GM21528 (cell line): ENCODE results near the gene WWTR1.

Experiments
- ATAC-seq: cut with Tn5 transposase; IDR thresholded peaks from one replicate; pipeline ENCODE4 v1.9.1; 2021; ENCODE audit warnings: mild to moderate bottlenecking, moderate library complexity; ENCODE audit not compliant: unreplicated experiment, low FRiP score

Gene WWTR1

DNA sequence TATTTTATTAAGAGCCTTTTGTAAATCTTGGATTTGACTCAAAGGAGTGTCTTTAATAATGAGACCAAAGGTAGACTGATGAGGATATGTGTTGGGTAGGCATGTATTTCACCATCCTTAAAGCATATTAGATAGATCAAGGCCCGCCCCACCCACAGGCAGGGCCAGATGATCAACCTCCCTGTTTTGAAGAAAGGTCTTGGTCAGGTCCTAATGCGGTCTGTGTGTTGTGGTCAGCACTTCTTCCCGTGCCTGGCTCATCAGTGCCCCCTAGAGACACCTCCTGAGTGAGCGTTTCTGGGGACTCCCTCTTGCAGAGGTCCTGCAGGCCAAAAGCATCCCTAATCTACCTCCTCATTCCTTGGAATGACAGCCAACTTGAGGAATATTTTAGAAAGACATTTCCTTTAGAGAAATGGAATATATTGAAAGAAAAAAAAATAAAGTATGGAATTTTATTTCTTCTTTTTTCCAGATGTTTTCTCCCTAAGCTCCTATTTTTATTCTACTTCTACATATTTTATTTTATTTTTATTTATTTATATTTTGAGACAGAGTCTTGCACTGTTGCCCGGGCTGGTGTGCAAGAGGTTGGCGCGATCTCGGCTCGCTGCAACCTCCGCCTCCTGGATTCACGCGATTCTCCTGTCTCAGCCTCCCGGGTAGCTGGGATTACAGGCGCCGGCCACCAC, 177.4 kb downstream of the WWTR1 start:
- ATAC-seq: peak; percentile 93

DNA sequence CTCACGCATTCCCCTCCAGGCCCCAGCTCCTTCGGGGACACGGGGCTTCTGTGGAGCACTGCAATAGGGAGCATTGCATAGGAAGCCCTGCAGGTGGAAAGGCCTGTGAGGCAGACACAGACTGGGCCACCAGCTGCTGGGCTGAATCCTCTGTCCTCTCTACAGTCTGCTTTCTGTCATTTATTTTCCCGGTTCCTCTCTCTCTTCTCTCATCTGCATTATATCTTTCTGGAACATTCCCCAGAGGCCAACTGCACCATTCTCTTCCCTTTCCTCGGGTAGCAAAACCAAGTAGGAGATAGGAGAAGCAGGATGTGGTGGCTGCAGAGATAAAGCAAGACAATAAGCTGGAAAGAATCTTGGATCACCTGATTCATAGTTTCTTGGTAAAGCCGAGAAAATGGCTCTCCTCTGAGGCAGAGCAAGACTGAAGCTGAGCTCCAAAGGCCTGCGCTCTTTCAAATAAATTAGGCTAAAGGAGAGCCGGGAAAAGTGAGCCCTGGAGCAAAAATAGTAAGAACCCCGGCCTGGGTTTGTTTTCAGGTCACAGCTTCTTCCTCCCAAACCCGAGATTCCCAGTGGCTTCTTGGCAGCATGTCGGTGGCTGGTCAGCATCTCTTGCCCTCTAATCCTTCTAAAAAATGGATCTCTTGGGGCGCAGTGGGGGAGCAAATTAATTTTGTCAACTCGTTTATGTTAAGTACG, 178.1 kb downstream of the WWTR1 start:
- ATAC-seq: no peak

- no peak for ATAC-seq
These were observed 181.6 kb downstream of the WWTR1 start for GRCh38 chr3:149476225-149476624.

DNA sequence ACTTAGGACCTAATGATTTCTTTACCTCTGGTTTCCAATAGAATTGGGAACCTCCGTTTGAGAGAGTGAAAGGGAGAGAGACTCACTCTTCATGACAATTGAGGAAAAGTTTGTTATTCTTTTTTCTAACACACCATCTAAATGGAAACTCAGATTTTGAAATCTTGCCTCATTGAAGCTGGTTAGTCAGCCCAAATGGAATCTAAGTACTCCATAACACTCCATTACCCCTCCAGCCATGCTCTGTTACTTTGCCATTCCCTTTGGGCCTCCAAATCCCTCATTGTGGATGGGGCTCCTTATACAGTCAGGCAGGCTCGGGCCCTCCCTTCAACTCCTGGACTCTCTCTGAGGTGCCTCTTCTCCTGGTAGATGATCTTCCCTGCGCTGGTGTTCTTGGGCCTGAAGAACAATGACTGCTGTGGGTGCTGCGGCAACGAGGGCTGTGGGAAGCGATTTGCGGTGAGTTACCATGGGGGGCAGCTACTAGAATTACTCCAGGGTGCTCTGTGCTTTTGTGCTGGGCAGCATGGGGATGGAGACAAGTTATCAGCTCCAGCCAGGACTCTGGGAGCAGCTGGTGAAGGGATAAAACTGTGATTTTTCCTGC, 182.3 kb downstream of the WWTR1 start:
- ATAC-seq: no peak

DNA sequence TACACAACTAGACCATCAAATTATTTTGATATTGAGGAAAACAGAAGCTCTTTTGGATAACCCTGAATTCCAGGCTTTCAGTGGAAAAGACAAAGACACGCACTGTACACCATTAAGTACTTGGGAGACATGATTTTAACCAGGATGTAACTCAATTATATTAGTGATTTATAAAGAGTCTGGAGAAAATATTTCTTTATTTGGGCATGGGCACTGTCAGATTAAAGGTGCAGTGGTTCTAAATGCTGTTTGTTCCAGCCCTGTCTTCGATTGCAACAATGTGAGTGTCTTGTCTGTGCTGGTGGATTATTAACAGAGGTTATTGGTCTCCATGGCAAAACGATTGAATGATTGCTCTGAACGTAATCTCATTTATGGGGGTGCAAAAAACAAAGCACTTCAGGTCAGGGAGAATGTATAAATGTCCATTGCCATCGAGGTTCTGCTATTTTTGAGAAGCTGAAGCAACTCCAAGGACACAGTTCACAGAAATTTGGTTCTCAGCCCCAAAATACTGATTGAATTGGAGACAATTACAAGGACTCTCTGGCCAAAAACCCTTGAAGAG, 183.5 kb downstream of the WWTR1 start, which contains the start of gene TM4SF4:
TM4SF4 (plus strand) TSS at position 448 of the 568 bp plus-strand sequence. CDS start 181 bp downstream, outside the sequence.
- ATAC-seq: no peak

DNA sequence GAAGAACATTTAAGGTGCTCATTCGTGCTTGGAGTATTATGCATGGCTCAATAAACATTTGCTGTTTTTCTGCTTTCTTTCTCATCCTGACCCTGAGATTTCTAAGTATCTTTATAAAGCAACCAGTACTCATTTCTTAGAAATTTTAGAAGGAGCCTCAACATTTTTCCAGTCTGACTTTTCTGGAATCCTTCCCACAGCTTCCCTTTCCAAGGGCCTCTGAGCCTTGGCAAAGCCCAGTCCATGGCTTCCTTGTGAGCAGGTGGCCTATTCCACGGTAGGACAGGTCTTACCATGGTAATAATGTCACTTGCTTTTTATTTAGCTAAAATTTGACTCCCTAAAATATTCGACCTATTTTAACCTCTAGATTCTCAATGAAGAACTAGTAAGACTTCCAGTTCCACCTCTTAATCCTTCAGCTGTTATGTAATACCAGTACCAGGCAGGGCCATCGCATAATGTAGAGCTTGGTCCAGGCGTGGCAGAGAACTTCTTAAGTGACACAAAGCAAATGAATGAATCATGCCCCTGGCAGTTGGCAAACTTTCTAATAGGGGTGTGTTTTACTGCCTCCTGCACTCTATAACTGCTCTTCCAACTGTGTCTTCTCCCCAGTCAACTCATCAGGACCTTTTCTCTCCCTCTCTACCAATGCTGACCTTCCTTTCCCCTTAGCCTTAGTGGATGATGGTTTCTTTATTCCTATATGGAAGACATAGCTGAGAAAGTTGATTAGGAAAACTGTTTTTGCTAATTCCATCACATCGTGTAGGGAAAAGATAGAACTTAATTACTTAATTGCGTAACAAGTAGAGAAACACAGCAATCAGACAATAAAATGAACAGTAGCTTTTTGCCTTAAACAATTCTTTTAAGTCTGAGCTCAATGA, 184.2 kb downstream of the WWTR1 start:
- no peak for ATAC-seq

GRCh38 chr3:149472030-149472797, 185.6 kb downstream of the WWTR1 start:
- ATAC-seq: no peak

GRCh38 chr3:149470381-149470780, 187.4 kb downstream of the WWTR1 start:
- ATAC-seq: no peak

- peak; percentile 94 for ATAC-seq
These were observed 189.2 kb downstream of the WWTR1 start for GRCh38 chr3:149468504-149469212.
